Astrocyte (in vitro differentiated cells and primary cell): ENCODE results near the gene CD244.

Experiments
- EZH2 ChIP-seq: IDR thresholded peaks from 2 replicates; pipeline ENCODE4 v1.6.1; 2012; ENCODE audit warnings: mild to moderate bottlenecking, low read length, inconsistent platforms; ENCODE audit not compliant: insufficient read depth
- TF ChIP-seq, protein P1 (sequence below): IDR thresholded peaks from 2 replicates; pipeline ENCODE4 v1.5.1; 2011; ENCODE audit warnings: low read depth, mild to moderate bottlenecking, inconsistent platforms, low read length, moderate library complexity; ENCODE audit not compliant: insufficient read depth

DNA sequence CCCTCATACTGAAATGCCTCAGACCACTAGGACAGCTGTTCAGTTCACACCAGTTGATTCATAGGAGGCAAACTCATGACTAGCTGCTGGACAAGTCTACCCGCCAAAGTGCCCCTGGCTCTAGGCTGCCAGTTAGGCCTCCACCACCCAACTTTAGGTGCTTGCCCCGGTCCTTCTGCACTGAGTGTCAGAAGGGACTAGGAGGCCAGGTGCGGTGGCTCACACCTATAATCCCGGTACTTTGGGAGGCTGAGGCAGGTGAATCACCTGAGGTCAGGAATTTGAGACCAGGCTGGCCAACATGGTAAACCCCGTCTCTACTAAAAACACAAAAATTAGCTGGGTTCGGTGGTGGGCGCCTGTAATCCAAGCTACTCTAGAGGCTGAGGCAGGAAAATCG, 47.8 kb downstream of the CD244 start:
- TF ChIP-seq EZH2 = no peak
- TF ChIP-seq, protein P1, sequence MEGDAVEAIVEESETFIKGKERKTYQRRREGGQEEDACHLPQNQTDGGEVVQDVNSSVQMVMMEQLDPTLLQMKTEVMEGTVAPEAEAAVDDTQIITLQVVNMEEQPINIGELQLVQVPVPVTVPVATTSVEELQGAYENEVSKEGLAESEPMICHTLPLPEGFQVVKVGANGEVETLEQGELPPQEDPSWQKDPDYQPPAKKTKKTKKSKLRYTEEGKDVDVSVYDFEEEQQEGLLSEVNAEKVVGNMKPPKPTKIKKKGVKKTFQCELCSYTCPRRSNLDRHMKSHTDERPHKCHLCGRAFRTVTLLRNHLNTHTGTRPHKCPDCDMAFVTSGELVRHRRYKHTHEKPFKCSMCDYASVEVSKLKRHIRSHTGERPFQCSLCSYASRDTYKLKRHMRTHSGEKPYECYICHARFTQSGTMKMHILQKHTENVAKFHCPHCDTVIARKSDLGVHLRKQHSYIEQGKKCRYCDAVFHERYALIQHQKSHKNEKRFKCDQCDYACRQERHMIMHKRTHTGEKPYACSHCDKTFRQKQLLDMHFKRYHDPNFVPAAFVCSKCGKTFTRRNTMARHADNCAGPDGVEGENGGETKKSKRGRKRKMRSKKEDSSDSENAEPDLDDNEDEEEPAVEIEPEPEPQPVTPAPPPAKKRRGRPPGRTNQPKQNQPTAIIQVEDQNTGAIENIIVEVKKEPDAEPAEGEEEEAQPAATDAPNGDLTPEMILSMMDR = no peak
